Activated CD4-positive, CD25-positive, alpha-beta regulatory T cell treated with anti-CD3 and anti-CD28 coated beads, Interleukin-2, amount 50 U/mL, for 16 hours (primary cell): Measurements from ENCODE around the gene OR12D3.
"Not testable (repeated sequence)": the region's sequence is repeated elsewhere in the genome, so short reads cannot be mapped to it uniquely, and the experiment has no call there.

ENCODE experiments used
- DNase-seq: peaks from one replicate; pipeline ENCODE4 v3.0.0-alpha.2; 2020; ENCODE audit warnings: low read depth, low spot score

The OR12D3 gene

DNA sequence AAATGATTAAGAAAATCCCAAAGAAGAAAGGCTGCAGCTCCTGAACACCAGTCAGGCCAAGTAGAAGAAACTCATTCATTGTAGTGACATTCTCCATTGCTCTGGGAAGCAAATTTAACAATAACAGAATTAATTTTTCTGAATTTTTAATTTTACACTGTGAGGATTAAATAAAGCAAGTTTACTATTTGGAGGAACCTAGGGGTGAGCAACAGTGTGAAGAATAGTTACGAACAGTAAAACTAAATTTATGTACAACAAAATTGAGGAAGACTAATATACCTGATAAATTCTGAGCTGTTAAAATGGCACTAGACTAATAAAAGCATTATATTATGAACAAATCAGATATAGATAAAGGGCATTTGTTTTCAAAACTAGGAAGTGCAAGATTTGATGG lies at the start of gene OR12D3:
OR12D3 (minus strand) TSS at position 101 of the 400 bp plus-strand sequence; CDS start at position 97, 4 bp downstream.
- DNase-seq = no peak

DNA sequence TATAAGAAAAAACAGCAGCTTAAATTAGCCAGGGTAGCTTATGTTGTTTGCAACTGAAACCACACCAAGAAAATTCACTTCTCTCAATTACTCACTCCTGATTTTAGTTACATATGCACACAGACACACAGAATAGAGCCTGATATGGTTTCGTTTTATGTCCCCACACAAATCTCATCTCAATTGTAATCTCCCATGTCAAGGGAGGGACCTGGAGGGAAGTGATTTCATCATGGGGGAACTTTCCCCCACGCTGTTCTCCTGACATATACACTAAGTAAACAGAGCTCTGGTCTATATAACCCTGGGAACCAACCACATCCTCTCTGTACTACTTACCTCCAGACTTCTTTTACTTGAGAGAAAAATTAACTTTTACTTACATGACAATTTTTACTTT lies 49.5 kb upstream of the OR12D3 start:
- no peak for DNase-seq

- DNase-seq = no peak
These were observed 49.1 kb upstream of the OR12D3 start for GRCh38 chr6:29424168-29424567.

DNA sequence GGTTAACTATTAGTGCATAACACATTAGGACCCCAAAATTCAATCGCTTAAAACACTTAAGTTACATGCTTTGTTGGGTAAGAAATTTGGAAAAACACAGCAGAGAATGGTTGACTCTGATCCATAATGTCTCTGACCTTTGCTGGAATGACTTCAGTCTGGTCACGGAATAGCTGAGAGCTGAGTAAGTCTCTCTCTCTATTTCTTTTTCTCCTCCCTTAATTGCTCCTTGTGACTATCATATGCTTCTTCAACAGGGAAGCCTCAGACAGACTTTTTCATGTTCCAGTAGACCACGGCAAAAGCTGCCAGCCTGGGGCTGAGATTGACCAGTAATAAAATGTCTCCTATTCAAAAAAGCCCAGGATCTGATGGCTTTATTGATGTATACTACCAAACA lies 44.4 kb upstream of the OR12D3 start:
- DNase-seq = no peak

- DNase-seq = no peak
These were observed 39.5 kb upstream of the OR12D3 start, which contains the start of gene OR12D1 for GRCh38 chr6:29414588-29414987. Gene OR12D1 (plus strand): TSS chr6:29414928.

DNA sequence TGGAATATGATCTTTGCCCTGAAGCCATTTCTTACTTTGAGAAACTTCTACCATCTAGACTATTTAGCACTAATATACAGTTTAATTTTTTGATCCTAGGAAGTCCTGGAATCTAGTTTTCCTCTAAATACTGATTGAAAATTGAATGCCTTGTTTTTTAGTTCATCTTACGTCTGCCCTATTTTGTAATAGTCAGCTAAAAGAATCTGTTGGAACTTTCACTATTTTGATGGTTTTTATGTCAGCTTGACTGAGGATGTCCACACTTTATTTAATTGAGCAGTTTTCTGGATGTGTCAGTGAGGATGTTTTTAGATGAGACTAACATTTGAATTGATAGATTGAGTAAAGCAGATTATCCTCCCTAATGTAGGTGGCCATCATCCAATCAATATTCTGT lies 28.7 kb upstream of the OR12D3 start:
- DNase-seq = no peak

DNA sequence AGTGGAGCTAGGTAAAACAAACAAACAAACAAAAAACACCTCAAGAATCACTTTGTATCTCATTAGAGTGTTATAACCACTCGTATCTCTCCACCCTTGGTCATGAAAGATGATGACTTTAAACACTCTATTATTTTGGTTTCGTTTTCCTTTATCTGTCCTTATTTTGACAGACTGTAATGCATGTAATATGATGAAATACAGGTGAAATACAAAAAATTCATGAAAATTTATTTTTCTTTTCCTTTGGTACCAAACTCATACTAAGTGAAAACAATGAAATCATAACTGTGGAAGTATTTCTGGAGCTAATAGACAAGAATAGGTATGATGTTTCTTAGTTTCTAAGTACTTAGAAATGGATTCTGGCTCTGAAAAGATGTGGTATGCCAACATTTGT lies 24.4 kb upstream of the OR12D3 start:
- no peak for DNase-seq

DNA sequence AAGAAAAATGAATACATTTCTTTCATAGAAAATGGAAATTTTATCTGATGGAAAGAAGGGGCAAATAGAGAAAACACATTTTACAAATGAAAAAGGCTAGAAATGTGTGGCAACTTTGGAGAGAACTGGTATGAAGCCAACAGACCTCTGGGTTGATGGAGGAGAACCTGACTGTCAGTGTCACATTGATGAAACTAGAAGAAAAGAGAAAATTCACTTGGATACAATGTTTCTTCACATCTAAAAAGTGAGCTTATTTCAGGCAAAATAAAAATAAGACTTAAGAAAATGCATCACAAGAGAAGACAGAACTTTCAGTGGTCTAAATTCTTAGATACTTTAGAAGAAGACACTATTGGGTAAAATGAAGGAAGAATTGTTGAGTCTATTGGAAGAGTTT lies 20.2 kb upstream of the OR12D3 start, which contains the start of gene OR12D2:
OR12D2 (plus strand) TSS at position 301 of the 400 bp plus-strand sequence. CDS start 1,069 bp downstream, outside the sequence.
- no peak for DNase-seq

GRCh38 chr6:29388533-29388932 lies 13.4 kb upstream of the OR12D3 start:
- DNase-seq = no peak

GRCh38 chr6:29376003-29376402 lies 912 bp upstream of the OR12D3 start:
- DNase-seq = no peak

GRCh38 chr6:29368765-29369164 lies 6.3 kb downstream of the OR12D3 start, which contains the start of gene OR5V1:
Gene OR5V1 (minus strand): TSS chr6:29368865. CDS start chr6:29356195, 12,670 bp downstream.
- DNase-seq = no peak

- DNase-seq = no peak
These were observed 19.5 kb downstream of the OR12D3 start for GRCh38 chr6:29355603-29356002.

DNA sequence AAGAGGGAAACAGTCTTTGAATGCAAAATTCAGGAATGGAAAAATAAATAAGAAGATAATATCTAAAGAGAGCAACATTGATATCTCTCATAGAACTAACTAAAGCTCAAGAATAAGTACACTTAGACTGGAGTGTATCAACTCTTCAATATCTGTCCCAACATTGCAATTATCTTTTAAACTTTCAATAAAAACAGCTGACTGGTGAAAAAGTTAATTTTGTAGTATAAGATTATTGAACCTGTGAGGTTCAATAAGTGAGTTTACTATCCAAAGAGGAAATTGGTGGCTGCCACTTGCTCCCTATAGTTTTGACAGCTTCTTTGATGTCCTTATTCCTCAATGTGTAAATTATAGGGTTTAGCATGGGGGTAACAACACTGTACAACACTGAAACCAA lies 20.1 kb downstream of the OR12D3 start:
- DNase-seq = no peak

DNA sequence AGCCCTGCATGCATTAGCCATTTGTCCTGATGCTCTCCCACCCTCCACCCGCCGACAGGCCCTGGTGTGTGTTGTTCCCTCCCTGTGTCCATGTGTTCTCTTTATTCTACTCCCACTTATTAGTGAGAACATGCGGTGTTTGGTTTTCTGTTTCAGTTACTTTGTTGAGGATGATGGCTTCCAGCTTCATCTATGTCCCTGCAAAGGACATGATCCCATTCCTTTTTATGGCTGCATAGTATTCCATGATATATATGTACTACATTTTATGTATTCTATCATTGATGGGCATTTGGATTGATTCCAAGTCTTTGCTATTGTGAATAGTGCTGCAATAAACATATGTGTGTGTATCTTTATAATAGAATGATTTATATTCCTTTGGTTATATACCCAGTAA lies 25.7 kb downstream of the OR12D3 start:
- not testable (repeated sequence) for DNase-seq

GRCh38 chr6:29345380-29345779 lies 29.7 kb downstream of the OR12D3 start:
- DNase-seq = no peak

DNA sequence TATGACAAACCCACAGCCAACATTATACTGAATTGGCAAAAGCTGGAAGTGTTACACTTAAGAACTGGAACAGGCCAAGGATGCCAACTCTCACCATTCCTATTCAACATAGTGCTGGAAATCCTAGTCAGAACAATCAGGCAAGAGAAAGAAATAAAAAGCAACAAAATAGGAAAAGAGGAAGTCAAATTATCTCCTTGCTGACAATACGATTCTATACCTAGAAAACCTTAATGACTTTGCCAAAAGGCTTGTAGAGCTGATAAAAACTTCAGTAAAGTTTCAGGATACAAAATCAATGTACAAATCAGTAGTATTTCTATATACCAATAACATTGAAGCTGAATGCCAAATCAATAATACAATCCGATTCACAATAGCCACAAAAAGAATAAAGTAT lies 38.8 kb downstream of the OR12D3 start:
- no peak for DNase-seq

GRCh38 chr6:29332676-29333075 lies 42.4 kb downstream of the OR12D3 start:
- DNase-seq = no peak

- DNase-seq = no peak
These were observed 49.3 kb downstream of the OR12D3 start for GRCh38 chr6:29325777-29326176.
